ENCODE data around the gene INPP5F.

GRCh38 chr10:119689016-119689580, 36.8 kb upstream of the INPP5F start:
- TF ChIP-seq, protein P1, sequence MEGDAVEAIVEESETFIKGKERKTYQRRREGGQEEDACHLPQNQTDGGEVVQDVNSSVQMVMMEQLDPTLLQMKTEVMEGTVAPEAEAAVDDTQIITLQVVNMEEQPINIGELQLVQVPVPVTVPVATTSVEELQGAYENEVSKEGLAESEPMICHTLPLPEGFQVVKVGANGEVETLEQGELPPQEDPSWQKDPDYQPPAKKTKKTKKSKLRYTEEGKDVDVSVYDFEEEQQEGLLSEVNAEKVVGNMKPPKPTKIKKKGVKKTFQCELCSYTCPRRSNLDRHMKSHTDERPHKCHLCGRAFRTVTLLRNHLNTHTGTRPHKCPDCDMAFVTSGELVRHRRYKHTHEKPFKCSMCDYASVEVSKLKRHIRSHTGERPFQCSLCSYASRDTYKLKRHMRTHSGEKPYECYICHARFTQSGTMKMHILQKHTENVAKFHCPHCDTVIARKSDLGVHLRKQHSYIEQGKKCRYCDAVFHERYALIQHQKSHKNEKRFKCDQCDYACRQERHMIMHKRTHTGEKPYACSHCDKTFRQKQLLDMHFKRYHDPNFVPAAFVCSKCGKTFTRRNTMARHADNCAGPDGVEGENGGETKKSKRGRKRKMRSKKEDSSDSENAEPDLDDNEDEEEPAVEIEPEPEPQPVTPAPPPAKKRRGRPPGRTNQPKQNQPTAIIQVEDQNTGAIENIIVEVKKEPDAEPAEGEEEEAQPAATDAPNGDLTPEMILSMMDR (IDR thresholded peaks at IDR 0.05 in 8 of 11, conservative IDR thresholded peaks at IDR 0.05 in 3 of 11): no peak
- TF ChIP-seq POLR2A (IDR thresholded peaks at IDR 0.05) (no peak), POLR2AphosphoS5 (IDR thresholded peaks at IDR 0.05) (no peak)

All from spleen (tissue), 7 donors.